Measurements from ENCODE around the gene P3H3.

DNA sequence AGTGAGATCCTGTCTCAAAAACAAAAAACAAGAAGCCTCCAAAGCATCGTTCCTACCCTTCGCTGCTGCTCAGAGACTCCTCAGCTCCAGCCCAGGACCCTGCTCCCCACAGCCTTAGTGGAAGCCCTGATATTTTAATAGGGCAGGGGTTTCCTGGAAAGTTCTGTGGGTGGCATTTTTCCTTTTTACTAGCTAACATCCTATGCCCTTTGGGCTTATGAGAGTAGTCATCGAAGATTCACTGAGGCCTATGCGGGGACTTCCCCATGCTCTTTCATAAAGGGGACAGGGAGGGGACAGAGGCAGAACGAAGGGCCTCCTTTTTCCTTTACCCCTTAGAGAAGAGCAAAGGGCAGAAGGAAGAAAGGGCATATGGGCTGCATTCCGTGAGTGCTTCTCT is 47.6 kb upstream of the P3H3 start:
- TF ChIP-seq MEIS1 (CRISPR knock-in tag; IDR thresholded peaks at IDR 0.05; ENCODE audit: borderline replicate concordance) (no peak), TCF7L2 (IDR thresholded peaks at IDR 0.05; ENCODE audit: borderline replicate concordance, low read depth, low read length) (no peak), ZNF48 (tag by site-specific recombination; IDR thresholded peaks at IDR 0.05) (no peak)
- TF ChIP-seq, protein P1, sequence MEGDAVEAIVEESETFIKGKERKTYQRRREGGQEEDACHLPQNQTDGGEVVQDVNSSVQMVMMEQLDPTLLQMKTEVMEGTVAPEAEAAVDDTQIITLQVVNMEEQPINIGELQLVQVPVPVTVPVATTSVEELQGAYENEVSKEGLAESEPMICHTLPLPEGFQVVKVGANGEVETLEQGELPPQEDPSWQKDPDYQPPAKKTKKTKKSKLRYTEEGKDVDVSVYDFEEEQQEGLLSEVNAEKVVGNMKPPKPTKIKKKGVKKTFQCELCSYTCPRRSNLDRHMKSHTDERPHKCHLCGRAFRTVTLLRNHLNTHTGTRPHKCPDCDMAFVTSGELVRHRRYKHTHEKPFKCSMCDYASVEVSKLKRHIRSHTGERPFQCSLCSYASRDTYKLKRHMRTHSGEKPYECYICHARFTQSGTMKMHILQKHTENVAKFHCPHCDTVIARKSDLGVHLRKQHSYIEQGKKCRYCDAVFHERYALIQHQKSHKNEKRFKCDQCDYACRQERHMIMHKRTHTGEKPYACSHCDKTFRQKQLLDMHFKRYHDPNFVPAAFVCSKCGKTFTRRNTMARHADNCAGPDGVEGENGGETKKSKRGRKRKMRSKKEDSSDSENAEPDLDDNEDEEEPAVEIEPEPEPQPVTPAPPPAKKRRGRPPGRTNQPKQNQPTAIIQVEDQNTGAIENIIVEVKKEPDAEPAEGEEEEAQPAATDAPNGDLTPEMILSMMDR (tag by site-specific recombination; IDR thresholded peaks at IDR 0.05), result no peak
